Central memory CD8-positive, alpha-beta T cell (primary cell): Measurements from ENCODE around the gene PHLDA3.
"Not testable (repeated sequence)": the region's sequence is repeated elsewhere in the genome, so short reads cannot be mapped to it uniquely, and the experiment has no call there.

Experiments
- ATAC-seq: fragments of 150-1000 bp; cut with Tn5 transposase; replicated peaks from 2 replicates; pipeline ENCODE4 v1.10.0; 2022; ENCODE audit warnings: mild to moderate bottlenecking, moderate FRiP score, moderate number of reproducible peaks; ENCODE audit not compliant: poor library complexity, severe bottlenecking; ENCODE audit errors: extremely low read depth
- DNase-seq, 2 donors: peaks; one replicate each; pipeline ENCODE4 v3.0.0; 2021; ENCODE audit warnings: low spot score in 2 of 2
- H3K27ac Mint-ChIP-seq: one replicate; pipeline ENCODE4 v1.8.0; 2022; ENCODE audit warnings: low read depth, mild to moderate bottlenecking, moderate library complexity, mixed read lengths
- H3K27me3 Mint-ChIP-seq: one replicate; pipeline ENCODE4 v1.8.0; 2022; ENCODE audit warnings: mixed read lengths
- H3K36me3 Mint-ChIP-seq: one replicate; pipeline ENCODE4 v1.8.0; 2022; ENCODE audit warnings: mild to moderate bottlenecking, moderate library complexity, mixed read lengths; ENCODE audit not compliant: insufficient read depth
- H3K4me1 Mint-ChIP-seq: one replicate; pipeline ENCODE4 v1.8.0; 2022; ENCODE audit warnings: mixed read lengths
- H3K4me3 Mint-ChIP-seq: one replicate; pipeline ENCODE4 v1.8.0; 2022; ENCODE audit warnings: mild to moderate bottlenecking, moderate library complexity, mixed read lengths
- H3K9me3 Mint-ChIP-seq: one replicate; pipeline ENCODE4 v1.8.0; 2022; ENCODE audit warnings: mixed read lengths

PHLDA3 gene

GRCh38 chr1:201476670-201477344, 7.8 kb upstream of the PHLDA3 start:
- Mint-ChIP-seq H3K9me3 (no peaks in the 10 kb centered on the region), H3K4me1 (peaks cover 10% of the 10 kb centered on the region), H3K27ac (no peak overlapping the region), H3K27me3 (peaks cover 68% of the 10 kb centered on the region), H3K36me3 (no peaks in the 10 kb centered on the region), H3K4me3 (no peak overlapping the region)
- no peak for DNase-seq
- no peak for ATAC-seq

DNA sequence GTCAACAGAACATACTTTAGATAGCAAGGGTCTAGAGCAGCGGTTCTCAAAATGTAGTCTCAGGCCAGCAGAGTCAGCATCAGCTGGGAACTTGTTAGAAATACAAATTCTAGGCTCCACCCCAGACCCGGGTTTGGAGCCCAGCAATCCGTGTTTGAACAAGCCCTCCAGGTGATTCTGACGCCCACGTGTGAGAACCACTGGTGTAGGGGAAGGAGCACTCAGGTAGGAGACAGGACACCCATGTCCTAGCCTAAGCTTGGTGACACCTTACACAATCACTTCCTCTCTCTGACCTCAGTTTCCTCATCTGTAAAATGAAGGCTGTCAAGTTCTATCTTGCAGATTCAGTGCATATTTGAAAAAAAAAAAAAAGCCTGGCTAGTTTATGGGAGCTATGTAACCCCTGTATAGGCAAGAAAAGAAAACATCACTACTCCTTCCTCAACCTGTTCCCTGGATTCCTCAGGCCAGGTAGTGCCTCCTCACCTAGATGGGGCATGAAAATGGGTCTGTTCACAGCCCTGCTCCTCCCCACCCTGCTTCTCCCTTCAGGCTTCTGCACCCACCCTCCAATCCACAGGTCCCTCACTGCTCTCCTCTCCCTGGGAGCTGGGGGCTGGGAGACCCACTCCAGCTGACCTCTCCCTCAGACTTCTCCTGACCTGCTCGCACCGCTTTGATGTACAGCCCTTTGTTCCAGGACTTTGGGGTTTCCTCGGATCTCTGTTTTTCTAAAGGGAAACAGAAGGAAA, 7.1 kb upstream of the PHLDA3 start:
- DNase-seq = no peak
- H3K36me3 Mint-ChIP-seq = no peaks in the 10 kb centered on the region
- H3K9me3 Mint-ChIP-seq = no peaks in the 10 kb centered on the region
- no peak overlapping the region for H3K4me3 Mint-ChIP-seq
- H3K27ac Mint-ChIP-seq = no peak overlapping the region
- H3K4me1 Mint-ChIP-seq = peaks cover 5% of the 10 kb centered on the region
- peaks cover 68% of the 10 kb centered on the region for H3K27me3 Mint-ChIP-seq
- ATAC-seq = no peak

GRCh38 chr1:201475130-201475529, 6.1 kb upstream of the PHLDA3 start:
- no peaks in the 10 kb centered on the region for H3K36me3 Mint-ChIP-seq

GRCh38 chr1:201473296-201473695, 4.3 kb upstream of the PHLDA3 start:
- DNase-seq (no peak), ATAC-seq (no peak)
- Mint-ChIP-seq H3K9me3 (no peaks in the 10 kb centered on the region), H3K36me3 (no peaks in the 10 kb centered on the region), H3K27me3 (peaks cover 72% of the 10 kb centered on the region), H3K4me1 (no peaks in the 10 kb centered on the region), H3K27ac (no peak overlapping the region), H3K4me3 (no peak overlapping the region)

More at GRCh38 chr1:201475130-201475529, 6.1 kb upstream of the PHLDA3 start:
- no peak for DNase-seq
- Mint-ChIP-seq H3K4me3 (no peak overlapping the region), H3K27me3 (peaks cover 68% of the 10 kb centered on the region), H3K4me1 (no peaks in the 10 kb centered on the region), H3K27ac (no peak overlapping the region), H3K9me3 (no peaks in the 10 kb centered on the region)
- ATAC-seq = no peak

DNA sequence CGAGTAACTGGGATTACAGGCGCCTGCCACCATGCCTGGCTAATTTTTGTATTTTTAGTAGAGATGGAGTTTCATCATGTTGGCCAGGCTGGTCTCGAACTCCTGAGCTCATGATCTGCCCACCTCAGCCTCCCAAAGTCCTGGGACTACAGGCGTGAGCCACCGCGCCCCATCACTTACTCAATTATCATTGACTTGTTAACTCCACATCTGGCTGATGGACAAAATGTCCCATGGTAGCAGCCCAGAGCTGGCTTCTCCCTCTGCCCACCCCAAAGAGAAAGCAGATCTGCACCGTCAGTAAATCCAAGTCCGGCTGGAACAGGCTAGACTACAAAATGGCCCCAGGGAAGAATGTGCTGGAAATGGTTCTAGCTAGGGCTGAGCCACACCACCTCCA, 3.3 kb upstream of the PHLDA3 start:
- peaks cover 78% of the 10 kb centered on the region for H3K27me3 Mint-ChIP-seq
- not testable (repeated sequence) for H3K36me3 Mint-ChIP-seq, DNase-seq, H3K9me3 Mint-ChIP-seq, H3K4me3 Mint-ChIP-seq, H3K4me1 Mint-ChIP-seq, ATAC-seq
- peak overlapping the region; percentile 14 for H3K27ac Mint-ChIP-seq

DNA sequence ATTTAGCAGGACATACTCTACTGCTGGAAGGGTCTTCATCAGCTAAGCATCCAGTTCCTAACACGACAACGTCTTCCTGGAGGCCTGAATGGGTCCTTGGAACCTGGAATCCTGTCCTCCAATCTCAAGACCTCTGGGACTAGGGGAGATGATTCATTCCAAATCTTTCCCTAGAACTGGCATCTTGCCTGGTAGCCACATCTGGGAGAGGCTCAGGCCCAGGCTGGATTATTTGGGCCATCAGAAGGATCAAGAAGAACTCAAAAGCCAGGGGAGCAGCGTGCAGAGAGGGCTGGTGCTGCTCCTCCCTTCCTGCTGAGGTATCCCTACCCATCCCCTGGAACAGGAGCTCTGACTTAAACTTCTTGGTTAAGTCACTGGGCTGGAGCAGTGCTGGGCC, 2.8 kb upstream of the PHLDA3 start:
- no peaks in the 10 kb centered on the region for H3K9me3 Mint-ChIP-seq
- no peaks in the 10 kb centered on the region for H3K36me3 Mint-ChIP-seq
- no peaks in the 10 kb centered on the region for H3K4me1 Mint-ChIP-seq
- ATAC-seq = no peak
- DNase-seq = no peak
- no peak overlapping the region for H3K27ac Mint-ChIP-seq
- peaks cover 74% of the 10 kb centered on the region for H3K27me3 Mint-ChIP-seq
- no peak overlapping the region for H3K4me3 Mint-ChIP-seq

- no peak overlapping the region for H3K4me3 Mint-ChIP-seq
- H3K4me1 Mint-ChIP-seq = no peaks in the 10 kb centered on the region
- H3K36me3 Mint-ChIP-seq = peaks cover 1% of the 10 kb centered on the region
- H3K27me3 Mint-ChIP-seq = peaks cover 75% of the 10 kb centered on the region
- no peak overlapping the region for H3K27ac Mint-ChIP-seq
- no peak for DNase-seq
- no peaks in the 10 kb centered on the region for H3K9me3 Mint-ChIP-seq
- no peak for ATAC-seq
Observed at GRCh38 chr1:201470581-201470980, 1.6 kb upstream of the PHLDA3 start.

- peak overlapping the region; percentile 48 for H3K4me3 Mint-ChIP-seq
- no peak for ATAC-seq
- peaks cover 1% of the 10 kb centered on the region for H3K36me3 Mint-ChIP-seq
- H3K27me3 Mint-ChIP-seq = peaks cover 83% of the 10 kb centered on the region
- DNase-seq = no peak
- H3K9me3 Mint-ChIP-seq = no peaks in the 10 kb centered on the region
- no peak overlapping the region for H3K27ac Mint-ChIP-seq
- no peaks in the 10 kb centered on the region for H3K4me1 Mint-ChIP-seq
Observed at GRCh38 chr1:201469645-201470074, 672 bp upstream of the PHLDA3 start.

DNA sequence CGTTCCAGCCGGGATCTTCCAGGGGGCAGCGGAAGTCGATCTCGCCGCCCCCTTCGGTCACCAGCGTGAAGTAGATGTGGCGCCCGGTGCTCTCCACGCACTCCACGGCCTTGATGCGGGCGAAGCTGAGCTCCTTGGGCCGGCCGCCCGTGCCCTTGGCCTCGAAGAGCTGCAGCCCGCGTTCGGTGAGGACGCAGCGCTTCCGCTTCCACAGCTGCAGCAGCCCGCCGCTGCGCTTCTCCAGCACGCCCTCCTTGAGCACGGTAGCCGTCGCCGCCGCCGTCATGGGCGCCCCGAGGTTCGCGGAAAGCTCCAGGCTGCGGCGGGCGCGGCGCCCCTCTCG, 516 bp downstream of the PHLDA3 start:
- DNase-seq = no peak
- no peaks in the 10 kb centered on the region for H3K9me3 Mint-ChIP-seq
- peak overlapping the region; percentile 43 for H3K4me3 Mint-ChIP-seq
- H3K36me3 Mint-ChIP-seq = peaks cover 1% of the 10 kb centered on the region
- no peak for ATAC-seq
- H3K27ac Mint-ChIP-seq = no peak overlapping the region
- no peaks in the 10 kb centered on the region for H3K4me1 Mint-ChIP-seq
- H3K27me3 Mint-ChIP-seq = peaks cover 85% of the 10 kb centered on the region

DNA sequence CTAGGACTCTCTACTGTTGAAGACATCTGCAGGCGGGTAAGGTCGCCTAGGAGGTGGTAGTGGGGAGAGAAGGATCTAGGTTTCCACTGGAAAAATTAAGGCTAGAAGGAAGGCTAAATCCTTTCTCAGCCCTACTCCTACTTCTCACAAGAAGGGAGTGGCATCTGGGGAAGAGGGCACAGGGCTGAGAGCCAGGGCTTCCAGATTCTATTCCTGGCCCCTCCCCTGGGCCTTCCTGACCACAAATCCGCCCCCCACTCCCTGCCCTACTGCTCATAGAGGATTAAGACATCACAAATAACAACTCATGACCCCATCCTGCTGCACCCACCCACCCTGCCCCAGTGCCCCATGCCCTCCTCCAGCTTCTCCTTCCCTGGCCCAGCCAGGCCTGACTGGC, 2.5 kb downstream of the PHLDA3 start:
- Mint-ChIP-seq H3K4me3 (no peak overlapping the region), H3K27ac (no peak overlapping the region), H3K4me1 (no peaks in the 10 kb centered on the region), H3K27me3 (peaks cover 67% of the 10 kb centered on the region), H3K9me3 (no peaks in the 10 kb centered on the region), H3K36me3 (peaks cover 1% of the 10 kb centered on the region)
- ATAC-seq = no peak
- no peak for DNase-seq

DNA sequence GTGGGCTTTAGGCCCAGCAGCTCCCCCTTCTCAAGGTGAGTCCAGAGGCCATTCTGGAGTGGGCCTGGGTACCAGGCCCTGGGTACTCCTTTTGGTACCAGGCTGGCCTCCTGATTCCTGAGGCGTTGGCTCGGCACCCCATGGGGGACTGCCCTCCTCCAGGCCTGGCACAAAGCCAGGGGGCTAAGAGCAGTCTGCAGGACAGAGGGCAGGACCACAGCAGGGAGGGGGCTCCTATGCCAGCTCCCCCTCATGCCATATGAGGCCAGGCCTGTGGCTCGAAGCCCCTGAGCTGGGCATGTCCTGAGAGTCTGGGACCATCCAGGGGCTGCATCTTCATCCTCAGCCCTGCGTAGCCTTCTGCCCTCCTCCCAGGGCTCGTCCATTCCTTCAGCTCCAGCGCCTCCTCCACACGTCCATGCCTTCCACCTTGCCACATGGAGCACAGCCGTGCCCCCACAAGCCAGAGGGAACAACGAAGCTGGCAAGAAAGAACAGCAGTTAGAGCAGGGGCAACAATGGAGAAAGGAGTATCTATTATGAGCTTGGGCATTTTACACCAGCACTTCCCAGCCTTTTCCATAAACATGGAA, 3.2 kb downstream of the PHLDA3 start:
- Mint-ChIP-seq H3K9me3 (no peaks in the 10 kb centered on the region), H3K36me3 (peaks cover 1% of the 10 kb centered on the region), H3K27ac (no peak overlapping the region), H3K4me1 (no peaks in the 10 kb centered on the region), H3K27me3 (peaks cover 67% of the 10 kb centered on the region), H3K4me3 (no peak overlapping the region)
- DNase-seq (no peak), ATAC-seq (no peak)

- Mint-ChIP-seq H3K27ac (no peak overlapping the region), H3K36me3 (peaks cover 1% of the 10 kb centered on the region), H3K4me1 (no peaks in the 10 kb centered on the region), H3K9me3 (no peaks in the 10 kb centered on the region), H3K4me3 (no peak overlapping the region), H3K27me3 (peaks cover 53% of the 10 kb centered on the region)
- ATAC-seq (no peak), DNase-seq (no peak)
Observed at GRCh38 chr1:201463071-201463552, 5.9 kb downstream of the PHLDA3 start.
